Measurements from ENCODE around the gene NCAM2.

- TF ChIP-seq L3MBTL2 (conservative IDR thresholded peaks at IDR 0.05) = no peak
- TF ChIP-seq TARDBP (IDR thresholded peaks at IDR 0.05) = no peak
- TF ChIP-seq BHLHE40 (IDR thresholded peaks at IDR 0.05; ENCODE audit: borderline replicate concordance) = no peak
- no peak for TF ChIP-seq LEF1 (IDR thresholded peaks at IDR 0.05; ENCODE audit: borderline replicate concordance)
- TF ChIP-seq SP1 (IDR thresholded peaks at IDR 0.05) = no peak
- no peak for TF ChIP-seq FOXK2 (IDR thresholded peaks at IDR 0.05)
- TF ChIP-seq FOXM1 (IDR thresholded peaks at IDR 0.05; ENCODE audit: borderline replicate concordance) = no peak
- no peak for TF ChIP-seq ZNF384 (IDR thresholded peaks at IDR 0.05)
- TF ChIP-seq ARNT (IDR thresholded peaks at IDR 0.05) = no peak
Observed at GRCh38 chr21:21111309-21111920, 113.2 kb downstream of the NCAM2 start.
